HCT116 (cell line): ENCODE results near the gene ABHD3. TPM values are rescaled to one million over a fixed set of nuclear protein-coding genes. Genes with fewer than 3 reads are reported as not detected.

Experiments
- ATAC-seq: fragments of 200-7000 bp; cut with Tn5 transposase; 2 replicates; pipeline ENCODE4 v1.9.1; 2020; ENCODE audit warnings: mild to moderate bottlenecking, moderate library complexity
- BruUV-seq: library from RNA; stranded (reverse); fragments of 400-500 nt; replicated peaks from 2 replicates; lab custom pipeline; 2021; lab: Mats Ljungman, UMichigan
- CTCF ChIA-PET: fragments of 300-600 bp; sonication (Branson Sonifier 250); formaldehyde crosslinking; loops from one replicate; lab custom pipeline; 2021; ENCODE audit warnings: antibody characterized with exemption; lab: Charles Lee
- POLR2A ChIA-PET: fragments of 300-600, 350-600 bp; sonication (Branson Sonifier 250); formaldehyde crosslinking; loops from one replicate; lab custom pipeline; 2021; ENCODE audit warnings: antibody characterized with exemption; lab: Charles Lee
- RAD21 ChIA-PET, 2 experiments: fragments of 300-600 bp; sonication (Branson Sonifier 250); formaldehyde crosslinking; loops; one replicate each; lab custom pipeline; 2023; ENCODE audit warnings: low total read pairs in 2 of 2; ENCODE audit not compliant: uncharacterized antibody in 2 of 2, unreplicated experiment in 2 of 2, low non-redundant PET in 1 of 2; lab: Charles Lee
- DNase-seq: peaks from one replicate; pipeline ENCODE4 v3.0.0-alpha.2; 2010; ENCODE audit warnings: low read depth, low spot score
- H2AFZ ChIP-seq: fragments of 200-600 bp; shearing (Covaris generic), sonication (generic); 2 replicates; pipeline ENCODE4 v1.6.1; 2017; ENCODE audit warnings: low read depth, mixed run types, mixed read lengths, antibody characterized with exemption, low read length; ENCODE audit not compliant: poor library complexity, severe bottlenecking
- H3K27ac ChIP-seq: 2 replicates; pipeline ENCODE4 v1.5.1; 2012; ENCODE audit warnings: low read depth, low read length
- H3K27me3 ChIP-seq: fragments of 200-600 bp; sonication (generic); 2 replicates; pipeline ENCODE4 v1.6.1; 2016; ENCODE audit warnings: mixed run types, low read length, mixed read lengths; ENCODE audit not compliant: insufficient read depth
- H3K36me3 ChIP-seq, 2 experiments: fragments of 200-500 bp in 1 of 2; fragments of 200-600 bp in 1 of 2; sonication (Bioruptor generic) in 1 of 2; sonication (generic) in 1 of 2; 2 replicates each; pipeline versions ENCODE4 v1.5.1 to v1.6.1; 2014 to 2016; ENCODE audit warnings: low read length in 2 of 2, inconsistent platforms in 1 of 2, mixed read lengths in 1 of 2, mixed run types in 1 of 2; ENCODE audit not compliant: insufficient read depth in 2 of 2, control insufficient read depth in 1 of 2
- H3K4me1 ChIP-seq, 2 experiments: fragments of 200-600 bp in 1 of 2; sonication (generic) in 1 of 2; 2 replicates each; pipeline versions ENCODE4 v1.5.1 to v1.6.1; 2012 to 2017; ENCODE audit warnings: low read length in 2 of 2, inconsistent platforms in 1 of 2, mild to moderate bottlenecking in 1 of 2, mixed read lengths in 1 of 2, mixed run types in 1 of 2, moderate library complexity in 1 of 2; ENCODE audit not compliant: insufficient read depth in 2 of 2, control insufficient read depth in 1 of 2
- H3K4me2 ChIP-seq: fragments of 200-600 bp; sonication (generic); 2 replicates; pipeline ENCODE4 v1.6.1; 2017; ENCODE audit warnings: mixed run types, low read length, mixed read lengths
- H3K4me3 ChIP-seq, 2 experiments: fragments of 200-600 bp in 1 of 2; sonication (generic) in 1 of 2; replicated peaks in 1 of 2; 2 replicates each; pipeline ENCODE4 v1.5.1; 2011 to 2016; ENCODE audit warnings: low read length in 2 of 2, control low read depth in 1 of 2, low read depth in 1 of 2, mild to moderate bottlenecking in 1 of 2, mixed read lengths in 1 of 2, mixed run types in 1 of 2
- H3K79me2 ChIP-seq: fragments of 200-600 bp; sonication (generic); 2 replicates; pipeline ENCODE4 v1.6.1; 2017; ENCODE audit warnings: mild to moderate bottlenecking, mixed run types, low read length, moderate library complexity, mixed read lengths; ENCODE audit not compliant: insufficient read depth
- H3K9ac ChIP-seq: fragments of 200-600 bp; sonication (generic); 2 replicates; pipeline ENCODE4 v1.6.1; 2016; ENCODE audit warnings: low read length, mixed read lengths
- H3K9me2 ChIP-seq: fragments of 200-600 bp; sonication (generic), shearing (Covaris generic); 2 replicates; pipeline ENCODE4 v1.6.1; 2017; ENCODE audit warnings: mixed run types, mild to moderate bottlenecking, moderate library complexity; ENCODE audit not compliant: insufficient read depth
- H3K9me3 ChIP-seq, 2 experiments: fragments of 200-500 bp in 1 of 2; fragments of 200-600 bp in 1 of 2; sonication (Bioruptor generic) in 1 of 2; sonication (generic) in 1 of 2; 2 replicates each; pipeline ENCODE4 v1.6.1; 2014 to 2017; ENCODE audit warnings: low read length in 2 of 2, mixed read lengths in 2 of 2, inconsistent platforms in 1 of 2, low read depth in 1 of 2, mild to moderate bottlenecking in 1 of 2, mixed run types in 1 of 2, moderate library complexity in 1 of 2; ENCODE audit not compliant: control insufficient read depth in 1 of 2, insufficient read depth in 1 of 2
- H4K20me1 ChIP-seq: fragments of 200-600 bp; sonication (generic), shearing (Covaris generic); 2 replicates; pipeline ENCODE4 v1.6.1; 2017; ENCODE audit warnings: mixed run types, mild to moderate bottlenecking, moderate library complexity; ENCODE audit not compliant: insufficient read depth
- ATF3 ChIP-seq: IDR thresholded peaks from 2 replicates; pipeline ENCODE4 v1.6.1; 2012
- CBX3 ChIP-seq: IDR thresholded peaks from 2 replicates; pipeline ENCODE4 v1.6.1; 2012; ENCODE audit warnings: low read depth
- CEBPB ChIP-seq: IDR thresholded peaks from 2 replicates; pipeline ENCODE4 v1.6.1; 2012; ENCODE audit warnings: low read depth
- CTCF ChIP-seq, 3 experiments: fragments of 200-600 bp in 1 of 3; sonication (generic) in 1 of 3; IDR thresholded peaks in 2 of 3; conservative IDR thresholded peaks in 1 of 3; 2 replicates each; pipeline ENCODE4 v1.5.1; 2012 to 2017; ENCODE audit warnings: low read depth in 2 of 3, low read length in 2 of 3, antibody characterized with exemption in 1 of 3, borderline replicate concordance in 1 of 3, control low read depth in 1 of 3, mild to moderate bottlenecking in 1 of 3, mixed read lengths in 1 of 3, mixed run types in 1 of 3, moderate library complexity in 1 of 3; ENCODE audit not compliant: insufficient read depth in 1 of 3
- EGR1 ChIP-seq: IDR thresholded peaks from 2 replicates; pipeline ENCODE4 v1.6.1; 2012; ENCODE audit warnings: low read depth
- ELF1 ChIP-seq: IDR thresholded peaks from 2 replicates; pipeline ENCODE4 v1.6.1; 2012; ENCODE audit warnings: low read depth, borderline replicate concordance
- FOSL1 ChIP-seq: IDR thresholded peaks from 2 replicates; pipeline ENCODE4 v1.6.1; 2012; ENCODE audit warnings: low read depth
- POLR2A ChIP-seq: IDR thresholded peaks from 2 replicates; pipeline ENCODE4 v1.7.0; 2011; ENCODE audit warnings: borderline replicate concordance; ENCODE audit not compliant: insufficient read depth, insufficient read length; ENCODE audit errors: extremely low read depth
- RAD21 ChIP-seq: IDR thresholded peaks from 2 replicates; pipeline ENCODE4 v1.6.1; 2012; ENCODE audit warnings: low read depth, mild to moderate bottlenecking
- SIN3A ChIP-seq: IDR thresholded peaks from 2 replicates; pipeline ENCODE4 v1.6.1; 2012; ENCODE audit warnings: low read depth
- SP1 ChIP-seq: IDR thresholded peaks from 2 replicates; pipeline ENCODE4 v1.6.1; 2012; ENCODE audit warnings: low read depth
- SRF ChIP-seq: IDR thresholded peaks from 2 replicates; pipeline ENCODE4 v1.6.1; 2012; ENCODE audit warnings: low read depth
- TCF7L2 ChIP-seq: IDR thresholded peaks from 2 replicates; pipeline ENCODE4 v1.7.0; 2011; ENCODE audit warnings: borderline replicate concordance, inconsistent platforms; ENCODE audit not compliant: insufficient read depth, insufficient read length; ENCODE audit errors: extremely low read depth
- ZBTB33 ChIP-seq: IDR thresholded peaks from 2 replicates; pipeline ENCODE4 v1.6.1; 2011; ENCODE audit warnings: mild to moderate bottlenecking, low read length, moderate library complexity; ENCODE audit not compliant: insufficient replicate concordance; ENCODE audit errors: extremely low read depth
- ZNF274 ChIP-seq: fragments of 200-500 bp; sonication (Bioruptor generic); IDR thresholded peaks from 2 replicates; pipeline ENCODE4 v1.6.1; 2014; ENCODE audit warnings: mild to moderate bottlenecking, low read depth, low read length, inconsistent platforms
- intact Hi-C: fragments of 100-400 bp; cut with micrococcal nuclease; formaldehyde crosslinking; loops from 2 replicates; pipeline ENCODE4 v1.10.0; 2022
- total RNA-seq: library from RNA; stranded (reverse); gene quantifications from one replicate; pipeline ENCODE4 v1.2.1, GENCODE V29; 2021; ENCODE audit not compliant: unreplicated experiment

Gene ABHD3
- total RNA-seq, 1 experiment from 2014 or later, result 29.9 TPM

- H3K4me1 ChIP-seq, result no peaks in the 10 kb centered on the region
- no peak for TF ChIP-seq SP1
- TF ChIP-seq RAD21, result no peak
- no peak for TF ChIP-seq EGR1
- TF ChIP-seq POLR2A, result no peak
- TF ChIP-seq FOSL1, result no peak
- TF ChIP-seq ZBTB33, result no peak
- no peak for TF ChIP-seq SRF
- no peak for TF ChIP-seq ZNF274
- no peak for TF ChIP-seq CTCF (IDR thresholded peaks at IDR 0.05 in 2 of 3, conservative IDR thresholded peaks at IDR 0.05 in 1 of 3; ENCODE audit: borderline replicate concordance in 1 of 3, insufficient read depth in 1 of 3, low read depth in 2 of 3, low read length in 2 of 3)
- TF ChIP-seq ATF3, result no peak
- TF ChIP-seq TCF7L2, result no peak
- TF ChIP-seq SIN3A, result no peak
- no peak for TF ChIP-seq ELF1
- TF ChIP-seq CEBPB, result no peak
- TF ChIP-seq CBX3, result no peak
- H4K20me1 ChIP-seq, result no peaks in the 10 kb centered on the region
- no peak overlapping the region for H3K27ac ChIP-seq
- H3K9ac ChIP-seq, result no peak overlapping the region
- ATAC-seq (no peak), DNase-seq (no peak)
- H3K27me3 ChIP-seq, result no peaks in the 10 kb centered on the region
- H3K4me3 ChIP-seq, result no peak overlapping the region
- intact Hi-C loops, result no loop called here
- no peaks in the 10 kb centered on the region for H3K9me3 ChIP-seq
- ChIA-PET RAD21 (no interaction called here), POLR2A (no interaction called here), CTCF (no interaction called here)
- no peaks in the 10 kb centered on the region for H3K79me2 ChIP-seq
- BruUV-seq, result no TSS peak
- H3K36me3 ChIP-seq, result no peaks in the 10 kb centered on the region
- H3K9me2 ChIP-seq, result no peaks in the 10 kb centered on the region
- no peak overlapping the region for H3K4me2 ChIP-seq
- no peak overlapping the region for H2AFZ ChIP-seq
Measured at GRCh38 chr18:21733011-21733410, 28.4 kb upstream of the ABHD3 start.
